Subcutaneous abdominal adipose tissue (tissue), 5 donors: Measurements from ENCODE around the gene FADS3.
A peak's percentile ranks its signal among the peaks of the same experiment; 100 is the strongest.

Experiments
- H3K27ac ChIP-seq: one replicate; pipeline ENCODE4 v1.7.0; 2013; ENCODE audit warnings: low read depth, mild to moderate bottlenecking, inconsistent platforms, low read length, moderate library complexity
- H3K27me3 ChIP-seq, 5 donors: one replicate each; pipeline ENCODE4 v1.7.0; 2013; ENCODE audit warnings: low read length in 5 of 5, inconsistent platforms in 1 of 5; ENCODE audit not compliant: control insufficient read depth in 5 of 5, insufficient read depth in 4 of 5
- H3K36me3 ChIP-seq, 5 donors: one replicate each; pipeline ENCODE4 v1.7.0; 2013; ENCODE audit warnings: low read length in 5 of 5; ENCODE audit not compliant: control insufficient read depth in 5 of 5, insufficient read depth in 5 of 5
- H3K4me1 ChIP-seq, 5 donors: one replicate each; pipeline ENCODE4 v1.7.0; 2013; ENCODE audit warnings: low read length in 5 of 5, mild to moderate bottlenecking in 3 of 5, moderate library complexity in 1 of 5; ENCODE audit not compliant: control insufficient read depth in 5 of 5, insufficient read depth in 5 of 5
- H3K4me3 ChIP-seq, 5 donors: one replicate each; pipeline ENCODE4 v1.7.0; 2013; ENCODE audit warnings: low read length in 5 of 5, low read depth in 1 of 5
- H3K9ac ChIP-seq, 5 donors: one replicate each; pipeline ENCODE4 v1.7.0; 2013; ENCODE audit warnings: low read length in 5 of 5, mild to moderate bottlenecking in 4 of 5, moderate library complexity in 3 of 5
- H3K9me3 ChIP-seq, 5 donors: one replicate each; pipeline ENCODE4 v1.7.0; 2013; ENCODE audit warnings: low read length in 5 of 5; ENCODE audit not compliant: control insufficient read depth in 5 of 5
- donor health status: healthy.
- donor health status: healthy.
- donor health status: healthy.
- donor health status: healthy.
- donor health status: healthy.

Gene FADS3

DNA sequence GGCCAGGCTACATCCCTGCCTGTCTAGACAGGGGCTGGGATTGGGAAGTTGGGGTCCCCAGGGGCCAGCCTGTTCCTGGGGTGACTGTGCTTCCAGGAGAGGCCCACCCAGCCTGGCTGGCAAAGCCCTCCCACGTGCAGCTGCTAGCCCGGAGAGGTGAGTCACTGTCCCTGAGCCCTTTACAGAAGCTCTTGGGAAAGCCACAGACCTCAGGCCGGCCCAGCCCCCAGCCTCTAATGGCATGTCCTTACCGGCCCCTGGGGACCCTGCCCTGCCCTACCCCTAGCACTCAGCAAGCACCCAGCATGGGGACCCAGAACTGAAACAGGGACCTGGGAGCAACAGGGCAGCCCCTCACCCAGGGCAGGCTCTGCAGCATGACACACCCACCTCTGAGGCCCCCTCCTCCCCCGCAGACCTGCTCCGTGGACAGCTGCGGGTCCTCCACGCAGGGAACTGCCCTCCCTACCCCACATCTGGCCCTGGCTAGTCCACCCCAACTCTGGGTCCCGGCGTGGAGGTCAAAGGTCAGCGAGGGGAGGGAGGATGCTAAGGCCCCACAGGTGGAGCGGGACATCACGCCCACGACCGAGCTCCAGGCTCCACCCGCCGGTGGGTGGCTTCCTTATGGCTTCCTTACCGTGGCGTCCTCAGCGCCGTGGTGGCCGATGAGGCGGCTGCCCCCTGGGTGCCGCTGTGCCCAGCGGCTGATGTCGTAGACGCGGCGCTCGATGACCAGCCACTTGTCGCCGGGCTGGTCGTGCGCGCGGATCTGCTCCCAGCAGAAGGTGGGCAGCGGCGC, 615 bp downstream of the FADS3 start:
- H3K9me3 ChIP-seq, result no peaks in the 10 kb centered on the region
- H3K4me3 ChIP-seq, result peak overlapping the region; percentile 77 to 97 (median 92)
- peak overlapping the region; percentile 85 for H3K27ac ChIP-seq
- peaks cover 0 to 5% (median 3%) of the 10 kb centered on the region in 5 donors for H3K36me3 ChIP-seq
- H3K9ac ChIP-seq, result peak overlapping the region; percentile 48 to 97 (median 94)
- no peaks in the 10 kb centered on the region for H3K27me3 ChIP-seq
- H3K4me1 ChIP-seq, result peaks cover 17 to 75% (median 53%) of the 10 kb centered on the region in 5 donors

DNA sequence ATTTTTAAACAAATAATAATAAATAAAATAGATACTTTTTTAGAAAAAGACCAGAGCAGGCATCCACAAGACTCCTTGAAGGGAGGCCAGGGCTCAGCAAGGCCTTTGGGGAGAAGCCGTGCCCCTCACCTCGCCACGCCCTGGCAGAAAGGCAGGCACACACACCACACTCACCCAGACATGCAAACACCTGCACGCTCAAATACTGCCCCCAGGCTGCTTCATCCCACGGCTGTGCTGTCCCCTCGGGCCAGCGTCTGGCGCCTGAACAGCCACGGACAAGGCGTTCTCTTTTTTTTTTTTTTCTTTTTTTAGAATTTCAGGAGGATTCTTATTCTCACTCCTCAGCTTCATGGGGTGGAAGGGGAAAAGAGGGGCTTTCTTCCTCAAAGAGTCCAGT, 1.5 kb downstream of the FADS3 start:
- H3K9me3 ChIP-seq, result no peaks in the 10 kb centered on the region
- H3K27me3 ChIP-seq, result no peaks in the 10 kb centered on the region
- H3K9ac ChIP-seq, result peak overlapping the region; percentile 30 to 97 (median 94)
- peaks cover 0 to 3% (median 0%) of the 10 kb centered on the region in 5 donors for H3K36me3 ChIP-seq
- peak overlapping the region; percentile 77 to 97 (median 92) for H3K4me3 ChIP-seq
- H3K4me1 ChIP-seq, result peaks cover 18 to 79% (median 57%) of the 10 kb centered on the region in 5 donors
- peak overlapping the region; percentile 85 for H3K27ac ChIP-seq

DNA sequence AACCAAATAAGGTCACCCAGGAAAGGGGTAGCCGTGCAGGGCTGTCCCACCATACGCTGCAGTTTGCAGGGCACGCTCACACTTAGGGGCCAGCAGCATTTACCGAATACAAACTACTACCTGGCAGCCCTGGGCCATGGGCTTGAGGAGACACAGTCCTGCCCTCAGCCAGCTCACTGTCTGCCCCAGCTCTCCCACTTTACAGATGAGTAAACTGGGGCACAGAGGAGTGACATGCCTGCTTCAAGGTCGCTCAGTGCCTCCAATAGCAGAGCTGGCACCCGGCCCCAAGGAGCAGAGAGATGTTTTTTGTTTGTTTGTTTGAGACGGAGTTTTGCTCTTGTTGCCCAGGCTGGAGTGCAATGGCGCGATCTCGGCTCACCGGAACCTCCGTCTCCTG, 2.8 kb downstream of the FADS3 start:
- no peaks in the 10 kb centered on the region for H3K27me3 ChIP-seq
- H3K9me3 ChIP-seq, result no peaks in the 10 kb centered on the region
- H3K4me1 ChIP-seq, result peaks cover 18 to 81% (median 70%) of the 10 kb centered on the region in 5 donors
- peak overlapping the region; percentile 27 to 62 (median 41) for H3K4me3 ChIP-seq
- H3K36me3 ChIP-seq, result peaks cover 0 to 5% (median under 1%) of the 10 kb centered on the region in 5 donors
- peak overlapping the region; percentile 85 for H3K27ac ChIP-seq
- H3K9ac ChIP-seq, result peak overlapping the region in 4 of 5 donors; percentile 53 to 72 (median 66)

DNA sequence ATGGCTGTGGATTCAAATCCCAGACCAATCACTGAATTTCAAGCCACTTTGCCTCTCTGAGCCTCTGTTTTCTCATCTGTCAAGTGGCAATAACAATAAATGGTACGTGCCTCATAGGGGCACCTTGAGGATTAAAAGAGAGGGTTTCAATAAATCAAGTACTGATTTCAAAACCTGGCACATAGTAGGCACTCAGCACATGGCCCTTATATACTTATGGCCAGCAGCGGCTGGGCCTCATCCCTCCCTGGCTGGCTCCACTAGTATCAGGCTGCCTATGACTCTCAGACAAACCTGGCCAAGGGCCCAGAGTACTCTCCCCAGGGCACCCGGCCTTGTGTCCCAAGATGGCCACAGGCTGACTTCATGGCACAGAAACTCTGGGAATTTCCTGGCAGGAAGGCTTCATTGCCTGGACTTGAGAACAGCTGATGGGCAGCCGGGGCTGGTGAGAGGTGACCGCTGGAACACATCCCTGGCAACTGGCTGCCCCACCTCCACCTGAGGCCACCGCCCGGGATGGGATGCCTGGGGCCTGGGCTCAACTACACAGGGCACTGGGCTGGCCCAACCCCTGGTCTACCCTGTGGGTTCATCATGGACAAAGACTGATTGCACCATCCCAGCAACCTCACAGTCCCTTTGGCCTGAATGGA, 3.4 kb downstream of the FADS3 start:
- peak overlapping the region in 4 of 5 donors; percentile 53 to 72 (median 66) for H3K9ac ChIP-seq
- H3K9me3 ChIP-seq, result no peaks in the 10 kb centered on the region
- peak overlapping the region; percentile 85 for H3K27ac ChIP-seq
- H3K27me3 ChIP-seq, result no peaks in the 10 kb centered on the region
- H3K36me3 ChIP-seq, result peaks cover 0 to 7% (median 3%) of the 10 kb centered on the region in 5 donors
- peaks cover 18 to 87% (median 76%) of the 10 kb centered on the region in 5 donors for H3K4me1 ChIP-seq
- H3K4me3 ChIP-seq, result peak overlapping the region; percentile 27 to 62 (median 42)

DNA sequence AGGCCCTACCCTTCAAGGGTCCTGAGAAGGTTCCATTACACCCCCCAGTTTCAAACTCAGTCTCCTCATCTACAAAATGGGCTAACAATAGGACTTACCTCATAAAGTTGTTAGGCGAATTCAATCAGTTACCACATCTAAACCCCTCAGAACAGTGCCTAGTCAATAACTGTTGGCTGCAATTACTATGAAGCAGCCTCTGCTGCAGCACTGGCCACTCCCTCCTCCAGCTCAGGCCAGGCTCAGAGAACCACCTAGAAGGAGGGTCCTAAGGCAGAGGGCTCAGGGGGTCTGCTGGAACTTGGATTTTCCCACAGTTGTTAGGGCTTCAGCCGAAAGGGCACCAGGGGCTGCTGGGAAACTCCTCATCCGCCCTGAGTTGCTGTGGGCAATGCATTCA, 4.7 kb downstream of the FADS3 start:
- H3K4me3 ChIP-seq, result peak overlapping the region; percentile 3 to 53 (median 14)
- H3K36me3 ChIP-seq, result peaks cover 0 to 7% (median 4%) of the 10 kb centered on the region in 5 donors
- H3K27ac ChIP-seq, result peak overlapping the region; percentile 85
- H3K4me1 ChIP-seq, result peaks cover 18 to 95% (median 76%) of the 10 kb centered on the region in 5 donors
- H3K9ac ChIP-seq, result peak overlapping the region in 3 of 5 donors; percentile 4 to 38 (median 13)
- no peaks in the 10 kb centered on the region for H3K27me3 ChIP-seq
- H3K9me3 ChIP-seq, result no peaks in the 10 kb centered on the region

DNA sequence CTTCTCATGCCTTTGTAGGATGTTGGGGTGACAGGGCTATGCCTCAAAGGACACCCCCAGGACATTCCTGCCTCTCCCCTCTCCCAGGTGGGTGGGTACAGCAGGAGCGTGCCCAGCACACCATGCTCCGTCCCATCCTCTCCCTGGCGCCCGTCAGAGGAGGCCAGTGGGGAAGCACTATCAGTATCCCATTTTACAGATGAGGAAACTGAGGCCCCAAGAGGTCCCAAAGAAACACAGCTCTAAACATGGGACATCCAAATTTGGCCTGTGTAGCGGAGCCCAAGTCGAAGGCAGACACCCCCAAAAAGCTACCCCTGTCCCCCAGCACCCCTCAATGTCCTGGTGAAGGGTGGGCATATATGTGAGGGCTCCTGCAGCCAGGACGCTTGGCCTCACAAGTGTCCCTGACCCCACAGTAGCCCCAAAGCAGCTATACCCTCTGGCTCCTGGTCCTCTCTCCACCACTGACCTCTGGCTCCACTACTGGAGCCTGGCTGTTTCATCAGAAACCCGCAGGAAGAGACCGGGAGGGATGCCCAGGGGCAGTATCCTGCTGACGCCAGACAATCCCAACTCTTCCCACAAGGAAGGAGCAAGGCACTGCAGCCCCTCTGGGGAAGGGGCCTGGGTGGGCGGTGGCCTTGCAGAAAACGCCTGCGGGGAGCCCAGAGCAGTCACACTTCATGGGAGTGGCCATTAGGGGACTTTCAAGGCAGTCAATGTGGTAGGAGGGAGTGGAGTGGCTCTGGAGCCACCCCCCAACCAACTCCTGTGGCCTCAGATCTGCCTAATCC, 5.4 kb downstream of the FADS3 start:
- no peaks in the 10 kb centered on the region for H3K9me3 ChIP-seq
- H3K4me1 ChIP-seq, result peaks cover 18 to 98% (median 80%) of the 10 kb centered on the region in 5 donors
- peak overlapping the region in 2 of 5 donors; percentile 14 to 17 for H3K4me3 ChIP-seq
- no peaks in the 10 kb centered on the region for H3K27me3 ChIP-seq
- H3K9ac ChIP-seq, result peak overlapping the region in 3 of 5 donors; percentile 28 to 59 (median 45)
- H3K36me3 ChIP-seq, result peaks cover 0 to 7% (median 4%) of the 10 kb centered on the region in 5 donors
- peak overlapping the region; percentile 85 for H3K27ac ChIP-seq

DNA sequence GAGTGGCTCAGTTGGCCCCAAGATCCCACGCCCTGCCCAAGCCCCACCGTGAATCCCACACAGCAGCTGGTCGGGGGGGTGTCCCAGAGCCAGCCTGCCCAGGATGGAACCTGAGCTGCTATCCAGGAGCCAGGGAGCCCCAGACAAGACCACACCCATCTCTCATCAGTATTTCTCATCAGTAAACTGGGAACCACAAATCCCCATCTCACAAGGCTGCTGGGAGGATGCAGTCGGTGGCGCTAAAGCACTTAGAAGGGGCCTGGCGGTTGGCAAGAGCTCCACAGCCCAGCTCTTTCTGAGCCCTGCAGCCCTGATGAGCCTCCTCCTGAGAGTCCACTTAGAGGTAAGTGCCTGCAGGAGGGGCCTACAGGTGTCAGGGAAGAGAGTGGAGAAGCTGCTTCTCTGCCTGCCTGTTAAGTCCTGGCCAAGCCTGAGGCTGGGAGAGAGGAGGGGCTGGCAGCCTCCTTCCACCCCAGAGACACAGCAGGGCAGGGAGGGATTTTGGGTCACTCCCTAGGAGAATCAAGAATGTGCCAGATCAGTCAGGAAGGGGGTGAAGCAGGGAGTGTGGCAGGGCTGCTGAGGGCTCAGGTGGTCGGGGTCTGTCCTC, 6.1 kb downstream of the FADS3 start:
- Histone ChIP-seq H3K27ac (peak overlapping the region; percentile 85), H3K36me3 (peaks cover 0 to 7% (median 4%) of the 10 kb centered on the region in 5 donors), H3K4me1 (peaks cover 18 to 98% (median 81%) of the 10 kb centered on the region in 5 donors), H3K9ac (peak overlapping the region in 3 of 5 donors; percentile 28 to 59 (median 45)), H3K9me3 (no peaks in the 10 kb centered on the region), H3K27me3 (no peaks in the 10 kb centered on the region), H3K4me3 (peak overlapping the region in 1 of 5 donors; percentile 17)

DNA sequence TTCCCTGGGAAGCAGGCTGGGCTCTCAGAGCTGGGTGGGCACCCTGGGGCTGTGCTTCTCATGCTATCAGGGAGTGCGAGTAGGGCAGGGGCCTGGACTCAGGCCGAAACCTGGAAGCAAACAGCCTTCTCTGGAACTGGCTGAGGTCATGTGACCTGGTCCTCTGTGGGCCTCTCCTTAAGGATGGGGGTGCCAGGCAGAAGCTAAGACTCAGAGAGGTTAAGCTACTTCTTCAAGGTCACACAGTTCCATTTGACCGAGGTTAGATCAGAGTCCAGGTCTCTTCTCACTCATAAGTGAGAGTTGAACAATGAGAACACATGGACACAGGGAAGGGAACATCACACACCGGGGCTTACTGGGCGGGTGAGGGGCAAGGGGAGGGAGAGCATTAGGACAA, 7.4 kb downstream of the FADS3 start:
- Histone ChIP-seq H3K27me3 (no peaks in the 10 kb centered on the region), H3K4me3 (no peak overlapping the region), H3K9me3 (no peaks in the 10 kb centered on the region), H3K4me1 (peaks cover 21 to 100% (median 85%) of the 10 kb centered on the region in 5 donors), H3K36me3 (peaks cover 0 to 16% (median 11%) of the 10 kb centered on the region in 5 donors), H3K9ac (no peak overlapping the region), H3K27ac (peak overlapping the region; percentile 13)

DNA sequence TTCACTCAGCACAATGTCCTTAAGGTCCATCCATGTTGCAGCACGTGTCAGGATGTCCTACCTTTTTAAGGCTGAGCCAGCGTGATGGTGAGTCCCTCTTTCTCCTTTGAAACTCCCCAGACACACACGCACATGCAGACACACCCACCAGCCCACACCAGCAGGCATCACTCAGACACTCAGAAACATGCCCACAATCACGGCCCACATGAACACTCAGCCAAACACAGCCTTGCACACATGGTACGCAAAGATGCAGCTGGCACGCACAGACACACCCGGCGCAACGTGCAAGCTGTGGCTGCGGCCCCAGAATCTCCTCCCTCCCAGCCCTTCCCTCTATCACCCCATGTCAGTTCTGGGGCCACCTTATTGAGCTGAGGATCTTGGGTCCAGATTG, 8.0 kb downstream of the FADS3 start:
- Histone ChIP-seq H3K36me3 (peaks cover 0 to 22% (median 17%) of the 10 kb centered on the region in 5 donors), H3K9ac (no peak overlapping the region), H3K9me3 (no peaks in the 10 kb centered on the region), H3K4me3 (no peak overlapping the region), H3K27ac (peak overlapping the region; percentile 13), H3K4me1 (peaks cover 19 to 100% (median 85%) of the 10 kb centered on the region in 5 donors), H3K27me3 (no peaks in the 10 kb centered on the region)
